Stimulated activated CD8-positive, alpha-beta memory T cell treated with anti-CD3 and anti-CD28 coated beads, Interleukin-2, amount 100 ng/mL, for 1 hour (primary cell): ENCODE measurements around the gene RSBN1L.
"Not testable (repeated sequence)": the region's sequence is repeated elsewhere in the genome, so short reads cannot be mapped to it uniquely, and the experiment has no call there.

Experiments
- DNase-seq, 2 donors: peaks; one replicate each; pipeline ENCODE4 v3.0.0-alpha.2; 2020; ENCODE audit warnings: low read depth in 2 of 2

The RSBN1L gene

DNA sequence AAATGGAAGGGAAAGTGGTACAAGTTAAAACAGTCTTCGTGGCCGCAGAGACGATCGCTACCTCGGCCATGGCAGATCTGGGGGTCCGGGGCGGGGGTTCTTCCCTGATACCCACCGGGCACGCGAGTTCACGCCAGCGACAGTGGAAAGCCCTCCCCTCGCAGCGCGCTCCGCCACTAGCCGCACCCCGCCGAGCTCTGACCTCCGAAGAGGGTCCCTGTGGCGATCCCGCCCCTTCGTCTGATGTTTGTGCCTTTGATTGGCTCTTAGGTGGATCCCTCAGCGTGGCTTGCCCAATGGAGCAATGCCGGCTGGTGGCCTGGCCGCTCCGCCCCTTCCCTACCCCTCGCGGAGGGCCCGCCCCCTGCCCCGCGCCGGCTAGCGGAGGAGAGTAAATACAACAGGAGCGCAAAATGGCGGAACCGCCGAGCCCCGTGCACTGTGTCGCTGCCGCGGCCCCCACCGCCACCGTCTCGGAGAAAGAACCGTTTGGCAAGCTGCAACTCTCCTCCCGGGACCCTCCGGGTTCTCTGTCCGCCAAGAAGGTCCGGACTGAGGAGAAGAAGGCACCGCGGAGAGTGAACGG, at the start of gene RSBN1L:
RSBN1L (plus strand) TSS at position 403 of the 586 bp plus-strand sequence; CDS start at position 414, 11 bp downstream.
- DNase-seq: peak; percentile 97

DNA sequence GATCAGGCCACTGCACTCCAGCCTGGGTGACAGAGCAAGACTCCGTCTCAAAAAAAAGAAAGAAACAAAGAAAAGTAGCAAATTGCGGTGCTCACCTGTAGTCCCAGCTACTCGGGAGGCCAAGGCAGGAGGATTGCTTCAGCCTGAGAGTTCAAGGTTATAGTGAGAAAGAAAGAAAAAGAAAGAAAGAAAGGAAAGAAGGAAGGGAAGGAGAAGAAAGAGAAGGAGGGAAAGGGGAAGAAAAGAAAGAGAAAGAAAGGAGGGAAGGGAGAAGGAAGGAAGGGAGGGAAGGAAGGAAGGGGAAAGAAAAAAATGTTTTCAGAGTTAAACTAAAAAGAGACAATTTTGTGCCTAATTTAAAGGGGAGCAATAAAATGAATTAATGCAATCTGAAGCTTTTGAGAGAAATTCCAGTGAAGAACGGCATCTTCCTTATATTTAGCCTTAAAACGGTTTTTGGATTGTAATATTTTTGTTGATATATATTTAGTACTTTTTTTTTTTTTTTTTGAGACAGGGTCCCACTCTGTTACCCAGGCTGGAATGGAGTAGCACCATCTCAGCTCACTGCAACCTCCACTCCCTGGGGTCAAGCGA, 47.4 kb upstream of the RSBN1L start:
- DNase-seq: no peak

DNA sequence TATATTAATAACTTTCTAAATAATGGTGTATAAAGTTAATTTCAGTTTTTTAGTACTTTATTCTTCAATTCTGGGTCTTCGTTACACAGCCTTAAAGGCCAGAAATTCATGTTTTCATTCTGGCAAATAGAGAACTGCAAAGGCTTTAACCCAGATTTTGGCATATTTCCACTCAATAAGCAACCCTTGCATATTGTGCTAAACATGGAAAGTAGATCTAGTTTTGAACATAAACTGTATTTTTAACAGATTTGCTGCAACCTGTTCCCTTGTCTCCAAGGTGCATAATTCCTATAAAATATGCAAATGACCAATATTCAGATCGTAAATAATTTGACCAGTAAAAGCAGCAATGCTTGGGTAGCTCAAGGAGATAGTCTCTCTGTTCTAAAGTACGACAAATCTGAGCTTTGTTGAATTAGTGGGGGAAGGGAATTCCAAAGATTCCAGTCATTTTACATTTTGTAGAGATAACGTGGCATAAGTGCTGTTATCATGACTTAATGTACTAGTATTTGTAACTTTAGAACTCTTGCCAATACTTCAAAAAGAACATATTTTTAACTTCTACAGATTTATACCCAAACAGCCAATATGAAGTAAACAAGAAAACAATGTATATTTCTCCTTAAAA, 46.4 kb upstream of the RSBN1L start:
- no peak for DNase-seq

DNA sequence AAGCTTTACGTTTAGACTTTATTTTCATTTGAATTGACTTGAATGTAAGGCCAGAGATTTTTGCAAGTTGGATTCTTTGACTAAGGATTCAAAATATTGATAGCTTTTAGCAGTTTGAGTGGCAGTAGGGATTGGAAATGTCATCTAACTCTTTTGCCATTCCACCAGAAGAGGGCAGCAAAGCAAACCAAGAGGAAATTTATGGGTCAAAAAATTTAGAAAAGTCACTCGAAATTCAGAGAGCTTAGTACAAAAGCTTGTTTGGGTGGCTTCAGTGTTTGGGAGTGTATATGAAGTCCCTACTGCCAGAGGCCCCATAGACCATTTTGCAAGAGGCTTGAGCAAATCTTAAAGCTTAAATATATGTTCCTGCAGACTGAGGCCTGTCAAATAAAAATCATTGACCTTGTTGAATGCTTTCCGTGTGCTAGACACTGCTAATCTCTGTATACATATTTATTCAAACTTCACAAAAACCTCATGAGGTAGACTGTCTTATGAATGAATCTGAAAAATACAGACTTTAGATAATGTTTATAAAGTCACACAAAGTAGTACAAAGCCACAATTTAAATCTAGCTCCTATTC, 44.6 kb upstream of the RSBN1L start:
- no peak for DNase-seq

DNA sequence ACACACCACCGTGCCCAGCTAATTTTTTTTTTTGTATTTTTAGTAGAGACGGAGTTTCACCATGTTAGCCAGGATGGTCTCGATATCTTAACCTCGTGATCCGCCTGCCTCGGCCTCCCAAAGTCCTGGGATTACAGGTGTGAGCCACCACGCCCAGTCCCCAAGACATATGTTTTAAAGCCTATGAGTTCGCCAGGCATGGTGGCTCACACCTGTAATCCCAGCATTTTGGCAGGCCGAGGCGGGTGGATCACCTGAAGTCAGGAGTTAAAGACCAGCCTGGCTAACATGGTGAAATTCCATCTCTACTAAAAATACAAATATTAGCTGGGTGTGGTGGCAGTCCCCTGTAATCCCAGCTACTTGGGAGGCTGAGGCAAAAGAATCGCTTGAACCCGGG, 43.4 kb upstream of the RSBN1L start:
- not testable (repeated sequence) for DNase-seq

DNA sequence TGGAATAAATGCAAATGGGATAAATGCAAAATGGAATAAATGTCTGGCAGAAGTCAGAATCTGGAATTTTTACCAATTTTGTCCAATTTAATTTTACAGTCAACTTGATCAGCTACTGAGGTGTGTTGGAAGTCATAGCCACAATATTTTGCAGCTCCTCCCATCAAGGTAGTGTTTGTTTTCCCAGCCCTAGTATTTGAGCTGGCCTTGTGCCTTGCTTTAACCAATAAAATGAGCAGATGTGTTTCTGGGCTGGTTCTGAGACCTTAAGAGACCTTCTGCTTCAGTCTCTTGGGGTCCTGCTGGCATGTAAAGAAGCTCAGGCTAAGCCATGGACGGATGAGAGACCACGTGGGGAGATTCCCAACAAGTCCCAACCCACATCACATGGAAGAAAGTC, 42.7 kb upstream of the RSBN1L start:
- no peak for DNase-seq

DNA sequence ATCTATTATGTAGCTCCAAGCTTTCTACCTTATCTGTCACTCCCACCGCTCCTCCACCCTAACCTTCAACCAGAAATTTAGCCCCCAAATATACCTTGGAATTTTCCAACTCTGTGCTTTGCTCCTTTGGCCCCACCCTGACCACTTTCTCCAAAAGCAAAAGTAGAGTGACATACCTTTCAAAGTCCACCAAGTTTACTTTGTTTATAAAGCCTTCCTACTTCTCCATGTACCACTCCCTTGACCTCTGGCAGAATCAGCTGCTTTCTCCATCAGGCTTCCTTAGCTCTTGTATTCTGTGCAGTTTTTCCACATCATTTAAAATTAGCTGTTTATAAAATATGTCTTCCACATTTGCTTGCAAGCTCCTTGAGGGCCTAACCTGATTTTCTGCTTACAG, 40.9 kb upstream of the RSBN1L start:
- DNase-seq: no peak

DNA sequence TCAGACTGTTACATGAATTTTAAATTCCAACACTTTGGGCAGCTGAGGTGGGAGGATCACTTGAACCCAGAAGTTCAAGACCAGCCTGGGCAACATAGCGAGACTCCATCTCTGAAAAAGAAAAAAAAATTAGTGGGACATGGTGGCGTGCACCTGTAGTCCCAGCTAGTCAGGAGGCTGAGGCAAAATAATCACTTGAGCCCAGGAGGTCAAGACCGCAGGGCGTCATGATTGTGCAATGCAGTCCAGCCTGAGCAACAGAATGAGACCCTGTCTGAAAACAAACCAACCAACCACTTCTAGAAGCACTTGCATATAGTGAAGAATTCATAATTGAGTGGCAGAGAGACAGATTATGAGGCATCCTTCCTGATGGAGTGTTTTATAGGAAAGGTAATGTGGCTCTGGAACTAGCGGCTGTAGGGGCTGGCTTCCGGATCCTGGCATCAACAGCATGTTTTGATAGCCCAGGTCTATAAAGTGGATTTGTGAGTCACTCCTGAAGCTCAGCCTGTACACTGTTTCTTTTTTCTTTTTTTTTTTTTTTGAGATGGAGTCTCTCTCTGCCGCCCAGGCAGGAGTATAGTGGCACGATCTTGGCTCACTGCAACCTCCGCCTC, 40.3 kb upstream of the RSBN1L start:
- no peak for DNase-seq

DNA sequence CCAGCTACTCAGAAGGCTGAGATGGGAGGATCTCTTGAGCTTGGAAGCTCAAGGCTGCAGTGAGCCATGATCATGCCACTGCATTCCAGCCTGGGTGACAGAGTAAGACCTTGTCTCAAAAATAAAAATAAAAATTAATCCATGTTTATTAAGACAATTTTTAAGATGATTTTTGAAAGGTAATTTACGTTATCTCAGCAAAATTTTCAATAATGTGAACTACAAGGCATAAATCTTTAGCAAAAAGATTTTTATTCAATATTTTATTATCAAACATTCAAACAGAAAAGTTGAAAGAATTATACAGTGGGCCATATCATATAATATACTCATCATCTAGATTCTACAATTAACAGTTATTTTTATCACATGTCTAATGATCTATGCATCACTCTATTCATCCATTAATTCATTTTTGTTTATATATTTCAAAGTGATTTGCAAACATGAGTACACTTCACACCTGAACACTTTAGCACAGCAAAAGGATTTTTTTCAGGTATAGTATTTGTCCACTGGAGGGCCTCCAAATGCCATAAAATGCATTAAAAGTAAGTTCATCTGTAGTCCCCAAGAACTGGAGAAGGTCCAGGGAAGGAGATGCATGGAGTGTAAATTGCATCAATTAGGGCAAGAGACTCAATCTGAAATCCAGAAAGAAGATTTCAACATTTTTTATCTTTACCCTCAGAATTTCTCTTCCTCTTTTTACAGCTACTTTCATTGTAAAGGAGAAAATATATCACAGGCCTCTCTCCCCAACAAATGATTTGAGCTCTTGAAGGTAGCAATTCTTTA, 38.6 kb upstream of the RSBN1L start:
- no peak for DNase-seq

DNA sequence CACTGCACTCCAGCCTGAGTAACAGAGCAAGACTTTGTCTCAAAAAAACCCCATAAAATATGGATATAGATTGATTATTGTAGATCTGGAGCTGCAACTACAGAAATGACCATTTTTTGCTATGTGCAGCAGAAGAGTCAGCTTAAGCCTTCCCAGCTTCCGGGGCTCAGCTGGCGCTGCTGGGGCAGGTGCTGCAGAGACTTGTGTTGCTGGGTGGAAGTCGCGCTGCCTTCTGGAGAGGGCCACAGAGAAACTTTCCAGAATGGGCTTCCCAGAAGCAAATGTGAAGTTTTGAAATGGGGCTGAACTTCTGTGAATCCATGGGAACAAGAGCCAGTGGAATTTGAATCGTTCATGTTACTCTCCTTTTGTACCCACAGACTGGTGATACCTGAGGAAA, 37.3 kb upstream of the RSBN1L start:
- DNase-seq: no peak

DNA sequence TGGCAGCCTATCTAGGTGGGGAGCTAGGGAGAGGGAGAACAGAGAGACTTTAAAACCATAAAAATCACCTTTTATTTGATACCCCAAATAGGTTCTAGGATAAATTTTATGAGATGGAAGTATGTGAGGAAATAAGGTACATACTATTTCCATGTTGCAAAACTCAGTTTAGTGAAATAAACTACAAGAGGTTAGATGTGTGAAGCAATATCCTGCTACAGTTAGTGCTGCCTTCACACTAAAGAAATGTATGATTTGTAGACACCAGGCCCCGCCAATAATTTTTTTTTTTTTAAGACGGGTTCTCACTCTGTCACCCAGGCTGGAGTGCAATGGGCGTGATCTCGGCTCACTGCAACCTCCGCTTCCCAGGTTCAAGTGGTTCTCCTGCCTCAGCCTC, 34.4 kb upstream of the RSBN1L start:
- no peak for DNase-seq

DNA sequence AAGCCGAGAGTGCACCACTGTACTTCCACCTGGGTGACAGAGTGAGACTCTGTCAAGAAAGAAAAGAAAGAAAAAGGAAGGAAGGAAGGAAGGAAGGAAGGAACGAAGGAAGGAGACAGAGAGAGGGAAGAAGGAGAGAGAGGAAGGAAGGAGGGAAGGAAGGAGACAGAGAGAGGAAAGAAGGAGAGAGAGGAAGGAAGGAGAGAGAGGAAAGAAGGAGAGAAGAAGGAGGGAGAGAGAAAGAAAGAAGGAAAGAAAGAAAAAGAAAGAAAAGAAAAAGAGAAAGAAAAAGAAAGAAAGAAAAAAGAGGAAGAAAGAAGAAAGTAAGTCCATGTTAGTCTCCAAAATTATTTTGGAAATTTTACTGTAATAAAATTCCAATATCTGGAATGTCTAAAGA, 33.4 kb upstream of the RSBN1L start:
- no peak for DNase-seq

DNA sequence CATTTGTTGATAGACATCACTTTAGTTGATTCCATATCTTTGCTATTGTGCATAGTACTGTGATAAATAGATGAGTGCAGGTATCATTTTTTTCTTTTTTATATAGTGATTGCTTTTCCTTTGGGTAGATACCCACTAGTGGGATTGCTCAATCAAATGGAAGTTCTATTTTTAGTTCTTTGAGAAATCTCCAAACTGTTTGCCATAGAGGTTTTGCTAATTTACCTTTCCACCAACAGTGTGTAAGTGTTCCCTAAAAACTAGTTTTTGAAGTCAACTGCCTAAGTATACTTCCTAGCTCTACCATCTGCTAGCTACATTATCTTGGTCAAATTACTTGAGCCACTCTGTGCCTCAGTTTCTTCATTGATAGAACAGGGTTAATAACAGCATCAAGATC, 31.5 kb upstream of the RSBN1L start:
- DNase-seq: no peak

DNA sequence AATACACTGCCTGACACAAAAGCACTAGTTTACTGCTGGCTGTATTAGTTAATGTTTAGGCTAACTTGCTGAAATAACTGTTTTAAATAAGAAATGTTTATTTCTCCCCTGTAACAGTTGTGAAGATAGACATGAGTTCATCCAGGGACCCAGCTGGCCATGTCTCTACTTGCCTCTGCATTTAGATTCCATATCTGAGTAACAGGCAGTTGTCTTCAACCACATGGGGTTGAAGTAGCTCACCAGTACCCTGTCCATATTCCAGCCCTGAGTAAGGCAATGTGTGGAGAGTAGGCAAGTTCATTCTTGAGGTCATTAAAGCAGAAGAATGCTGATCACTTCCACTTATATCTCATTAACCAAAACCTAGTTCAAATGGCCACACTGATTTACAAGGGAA, 31.1 kb upstream of the RSBN1L start:
- DNase-seq: no peak

DNA sequence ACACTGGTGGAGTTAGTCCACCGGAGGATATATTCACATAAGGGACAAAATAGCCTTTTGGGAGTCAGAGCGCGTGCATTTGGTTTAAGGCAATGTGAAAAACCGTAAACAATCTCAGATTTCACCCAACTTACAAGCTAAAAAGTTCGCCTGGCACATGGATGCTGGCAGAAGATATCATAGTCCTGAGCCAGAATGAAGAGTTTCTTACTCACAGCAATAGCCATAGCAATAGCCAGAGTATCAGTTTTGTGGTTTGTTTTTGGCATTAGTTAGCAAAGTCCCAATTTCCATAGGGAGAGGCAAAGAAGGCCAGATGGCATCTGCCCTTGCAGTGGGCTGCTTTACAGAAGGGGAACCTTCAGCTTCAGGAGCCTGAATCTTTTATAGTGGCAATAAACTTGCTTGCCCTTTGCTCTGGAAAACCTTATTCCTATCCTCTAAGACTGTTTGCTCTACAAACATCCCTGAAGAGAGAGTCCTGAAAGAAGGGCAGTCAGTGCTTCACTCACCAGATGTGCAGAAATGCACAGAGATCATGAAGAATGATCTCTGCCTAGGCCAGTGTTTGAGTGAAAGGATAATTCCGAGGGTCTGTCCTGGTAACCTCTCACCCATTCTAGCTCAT, 28.7 kb upstream of the RSBN1L start:
- DNase-seq: no peak

DNA sequence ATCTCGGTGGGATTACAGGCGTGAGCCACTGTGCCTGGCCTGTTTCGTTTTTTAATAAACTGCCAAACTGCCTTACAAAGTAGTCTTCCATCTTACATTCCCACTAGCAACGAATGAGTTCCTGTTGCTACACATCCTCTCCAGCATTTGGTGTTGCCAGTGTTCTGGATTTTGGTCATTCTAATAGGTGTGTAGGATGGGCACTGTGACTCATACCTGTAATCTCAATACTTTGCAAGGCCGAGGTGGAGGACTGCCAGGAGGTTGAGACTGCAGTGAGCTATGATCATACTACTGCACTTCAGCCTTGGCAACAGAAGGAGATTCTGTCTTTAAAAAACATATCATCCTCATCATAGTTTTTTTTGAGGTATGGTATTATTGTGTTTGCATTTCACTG, 21.4 kb upstream of the RSBN1L start:
- no peak for DNase-seq

DNA sequence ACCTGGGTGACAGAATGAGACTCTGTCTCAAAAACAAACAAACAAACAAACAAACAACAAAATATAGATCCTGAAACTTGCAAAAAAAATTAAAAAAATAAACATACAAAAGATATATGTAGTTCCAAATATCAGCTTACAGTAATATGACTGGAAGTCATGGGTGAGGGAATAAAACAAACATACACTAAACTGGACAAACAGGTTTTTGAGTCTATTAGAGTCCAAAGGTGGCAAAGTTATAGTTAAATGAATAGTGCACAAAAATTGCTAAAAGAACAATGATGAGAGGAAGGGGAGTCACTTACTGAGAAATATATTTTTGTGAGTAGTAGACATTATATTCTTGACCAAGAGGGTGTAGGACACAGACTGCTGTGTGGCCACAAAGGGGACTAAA, 16.7 kb upstream of the RSBN1L start:
- no peak for DNase-seq

DNA sequence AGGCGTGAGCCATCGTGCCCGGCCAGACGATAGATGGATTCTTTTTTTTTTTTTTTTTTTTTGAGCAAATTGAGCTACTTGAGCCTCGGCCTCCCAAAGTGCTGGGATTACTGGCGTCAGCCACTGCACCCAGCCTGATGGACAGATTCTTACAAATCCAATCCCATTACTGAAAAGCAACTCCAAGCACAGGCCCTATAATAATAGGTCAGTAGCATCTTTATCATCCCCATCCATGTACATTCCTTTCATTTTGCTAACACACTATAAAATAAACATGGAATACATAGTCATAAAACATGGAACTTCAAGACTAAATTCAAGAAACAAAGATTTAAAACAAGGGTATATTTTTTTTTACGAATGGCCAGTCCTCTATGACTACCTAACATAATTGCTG, 16.0 kb upstream of the RSBN1L start:
- DNase-seq: no peak

DNA sequence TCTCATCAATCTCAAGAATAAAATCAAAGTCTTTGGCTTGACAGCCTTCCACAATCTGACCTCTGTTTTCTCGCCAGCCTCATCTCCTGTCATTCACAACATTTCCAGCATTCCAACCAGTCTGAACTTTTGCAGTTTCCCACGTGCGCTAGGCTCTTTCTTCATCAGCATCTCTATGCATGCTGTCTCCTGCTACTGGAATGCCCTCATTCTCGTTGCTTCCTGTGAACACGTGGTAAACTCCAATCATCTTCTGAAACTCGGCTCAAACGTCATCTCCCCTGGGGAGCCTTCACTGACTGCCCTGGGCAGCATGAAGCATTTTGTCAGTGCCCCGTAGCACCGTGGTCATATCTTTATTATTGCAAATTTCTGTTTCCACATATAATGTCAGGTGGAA, 12.2 kb upstream of the RSBN1L start:
- no peak for DNase-seq

DNA sequence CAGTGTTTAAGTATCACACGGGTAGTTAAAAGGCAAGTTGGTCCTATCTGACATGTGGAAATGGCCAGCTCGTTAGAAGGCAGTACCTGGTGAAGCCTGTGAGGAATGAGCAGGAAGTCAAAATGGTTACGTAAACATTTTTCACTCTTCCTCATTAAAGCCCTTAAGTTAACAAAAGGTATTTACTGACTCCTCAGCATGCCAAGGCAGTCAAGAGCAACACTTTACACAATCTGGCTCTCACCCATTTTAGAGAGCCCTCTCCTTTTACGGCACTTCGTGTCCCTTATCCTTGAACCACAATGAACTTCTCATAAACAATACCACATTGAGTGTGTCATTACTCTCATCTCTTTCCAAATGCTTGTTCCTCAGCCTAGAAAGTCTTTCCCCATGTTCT, 11.0 kb upstream of the RSBN1L start:
- DNase-seq: no peak

DNA sequence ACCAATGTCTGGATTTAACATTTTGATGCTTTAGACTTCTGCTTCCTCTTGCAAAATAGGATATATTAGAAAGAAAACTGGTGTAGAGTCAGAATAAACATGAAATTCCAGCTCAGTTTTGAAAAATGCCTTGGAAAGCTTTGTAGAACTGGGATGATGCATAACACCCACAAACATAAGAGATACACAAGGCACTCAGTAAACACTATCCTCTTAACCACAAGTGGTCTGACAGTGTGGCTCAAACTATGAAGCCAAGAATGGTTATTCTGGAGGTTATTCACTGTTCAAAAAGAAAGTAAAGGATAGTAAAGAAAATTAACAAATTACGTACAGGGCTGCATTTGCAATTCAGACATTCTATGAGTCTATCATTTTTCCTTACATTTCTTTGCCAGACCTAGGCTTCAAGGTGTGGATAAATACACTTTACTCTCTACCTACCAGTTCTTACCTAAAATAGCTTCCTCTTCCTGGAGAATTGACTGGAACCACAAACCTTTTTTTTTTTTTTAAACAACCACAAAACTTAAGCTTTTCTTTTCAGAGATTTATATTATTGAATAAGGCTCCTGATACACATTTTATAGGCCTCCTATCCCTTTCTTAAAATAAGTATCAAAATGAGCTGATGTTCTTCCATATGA, 9.0 kb upstream of the RSBN1L start:
- no peak for DNase-seq
